ENCODE measurements around the gene MEGF10.
"Not testable (repeated sequence)": the region's sequence is repeated elsewhere in the genome, so short reads cannot be mapped to it uniquely, and the experiment has no call there.

MEGF10 gene

DNA sequence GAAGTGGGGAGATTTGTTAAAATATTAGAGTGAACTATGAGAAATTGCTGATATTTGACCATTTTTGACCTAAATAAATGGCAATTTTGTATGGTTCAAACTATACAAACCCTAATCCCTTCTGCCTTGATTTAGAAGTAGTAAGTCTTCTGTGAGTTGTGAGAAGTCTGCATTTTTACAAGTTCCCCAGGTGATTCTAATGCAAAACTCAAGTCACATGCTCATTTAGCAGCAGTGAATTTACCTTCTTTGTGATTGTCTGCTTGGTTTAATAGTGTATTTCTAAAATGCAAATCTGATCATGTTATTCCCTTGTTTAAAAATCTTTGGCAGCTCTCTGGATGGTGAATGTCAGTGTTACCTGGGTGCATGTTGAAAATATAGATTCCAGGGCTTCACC, 2.8 kb downstream of the MEGF10 start:
- TF ChIP-seq, protein P1, sequence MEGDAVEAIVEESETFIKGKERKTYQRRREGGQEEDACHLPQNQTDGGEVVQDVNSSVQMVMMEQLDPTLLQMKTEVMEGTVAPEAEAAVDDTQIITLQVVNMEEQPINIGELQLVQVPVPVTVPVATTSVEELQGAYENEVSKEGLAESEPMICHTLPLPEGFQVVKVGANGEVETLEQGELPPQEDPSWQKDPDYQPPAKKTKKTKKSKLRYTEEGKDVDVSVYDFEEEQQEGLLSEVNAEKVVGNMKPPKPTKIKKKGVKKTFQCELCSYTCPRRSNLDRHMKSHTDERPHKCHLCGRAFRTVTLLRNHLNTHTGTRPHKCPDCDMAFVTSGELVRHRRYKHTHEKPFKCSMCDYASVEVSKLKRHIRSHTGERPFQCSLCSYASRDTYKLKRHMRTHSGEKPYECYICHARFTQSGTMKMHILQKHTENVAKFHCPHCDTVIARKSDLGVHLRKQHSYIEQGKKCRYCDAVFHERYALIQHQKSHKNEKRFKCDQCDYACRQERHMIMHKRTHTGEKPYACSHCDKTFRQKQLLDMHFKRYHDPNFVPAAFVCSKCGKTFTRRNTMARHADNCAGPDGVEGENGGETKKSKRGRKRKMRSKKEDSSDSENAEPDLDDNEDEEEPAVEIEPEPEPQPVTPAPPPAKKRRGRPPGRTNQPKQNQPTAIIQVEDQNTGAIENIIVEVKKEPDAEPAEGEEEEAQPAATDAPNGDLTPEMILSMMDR (conservative IDR thresholded peaks at IDR 0.05; ENCODE audit: low read depth, low read length), result no peak
- no peak overlapping the region for H3K4me3 ChIP-seq (ENCODE audit: low read depth, low read length)

DNA sequence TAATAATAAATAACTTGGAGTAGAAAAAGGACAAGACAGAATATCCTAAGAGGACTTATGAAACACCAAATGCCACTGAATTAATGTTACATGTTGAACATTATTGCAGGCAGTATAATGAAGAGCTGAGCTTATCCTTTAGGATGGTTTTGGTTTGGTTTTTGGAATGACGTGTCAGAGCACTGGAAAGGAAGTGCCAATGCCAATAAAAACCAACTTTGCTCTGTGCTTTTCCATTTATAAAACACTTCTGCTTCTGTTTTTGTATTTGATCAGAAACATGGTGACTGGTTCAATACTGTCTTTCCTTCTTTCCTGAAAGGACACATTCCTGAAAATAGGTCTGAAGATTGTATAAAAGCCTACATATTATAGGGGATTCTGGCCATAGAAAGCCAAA, 4.2 kb downstream of the MEGF10 start:
- TF ChIP-seq, protein P1 (conservative IDR thresholded peaks at IDR 0.05; ENCODE audit: low read depth, low read length), result no peak
- no peak overlapping the region for H3K4me3 ChIP-seq (ENCODE audit: low read depth, low read length)
- no peak for DNase-seq (ENCODE audit: low read depth)

More for the DNA sequence above, 2.8 kb downstream of the MEGF10 start:
- DNase-seq (ENCODE audit: low read depth), result no peak

DNA sequence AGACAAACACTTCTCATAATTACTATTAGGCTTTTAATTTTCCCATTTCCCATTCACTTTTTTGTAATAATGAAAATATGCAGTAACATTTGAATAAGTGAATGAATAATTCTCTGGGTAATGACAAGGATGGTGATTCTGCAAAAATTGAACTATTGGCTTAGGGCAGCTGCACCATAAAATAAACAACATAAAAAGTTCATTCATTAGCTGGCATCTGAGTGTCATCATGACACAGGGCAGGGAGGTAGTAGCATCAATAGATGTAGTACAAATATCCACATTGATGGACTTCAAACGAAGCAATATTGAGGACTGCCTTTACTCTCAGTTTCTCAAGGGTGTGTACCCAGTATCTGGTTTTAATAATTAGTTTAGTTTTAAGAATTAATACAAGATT, 4.9 kb downstream of the MEGF10 start:
- no peak for DNase-seq (ENCODE audit: low read depth)
- TF ChIP-seq, protein P1 (conservative IDR thresholded peaks at IDR 0.05; ENCODE audit: low read depth, low read length), result no peak
- H3K4me3 ChIP-seq (ENCODE audit: low read depth, low read length), result no peak overlapping the region

DNA sequence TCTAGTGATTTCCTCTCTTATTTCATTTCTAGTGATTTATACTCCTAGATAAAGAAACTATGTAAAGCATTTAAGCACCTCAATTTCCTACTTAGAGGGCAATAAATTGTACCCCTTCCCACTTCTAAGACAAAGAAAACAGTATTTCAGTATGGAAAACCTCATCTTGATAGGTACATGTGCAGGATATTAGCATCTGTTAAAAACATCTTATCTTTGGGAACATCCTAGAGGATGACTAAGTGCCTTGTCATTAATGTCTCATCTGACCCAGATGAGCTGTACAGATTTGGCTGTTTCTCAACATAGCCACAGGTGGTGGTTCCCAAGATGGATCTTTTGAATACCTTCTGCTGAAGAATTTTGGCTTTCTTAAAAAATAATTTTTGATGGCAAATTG, 5.7 kb downstream of the MEGF10 start:
- peak; percentile 83 for DNase-seq (ENCODE audit: low read depth)
- TF ChIP-seq, protein P1 (conservative IDR thresholded peaks at IDR 0.05; ENCODE audit: low read depth, low read length), result no peak
- H3K4me3 ChIP-seq (ENCODE audit: low read depth, low read length), result no peak overlapping the region

DNA sequence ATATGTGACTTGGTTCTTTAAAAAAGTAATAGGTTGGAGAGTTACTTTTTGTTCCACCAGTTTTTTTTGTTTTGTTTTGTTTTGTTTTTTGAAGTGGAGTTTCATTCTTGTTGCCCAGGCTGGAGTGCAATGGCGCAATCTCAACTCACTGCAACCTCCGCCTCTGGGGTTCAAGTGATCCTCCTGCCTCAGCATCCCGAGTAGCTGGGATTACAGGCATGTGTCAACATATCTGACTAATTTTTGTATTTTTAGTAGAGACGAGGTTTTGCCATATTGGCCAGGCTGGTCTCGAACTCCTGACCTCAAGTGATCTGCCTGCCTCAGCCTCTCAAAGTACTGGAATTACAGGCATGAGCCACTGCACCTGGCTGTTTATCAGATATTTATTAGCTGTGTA, 6.3 kb downstream of the MEGF10 start:
- DNase-seq (ENCODE audit: low read depth), result peak; percentile 14
- not testable (repeated sequence) for H3K4me3 ChIP-seq (ENCODE audit: low read depth, low read length)

DNA sequence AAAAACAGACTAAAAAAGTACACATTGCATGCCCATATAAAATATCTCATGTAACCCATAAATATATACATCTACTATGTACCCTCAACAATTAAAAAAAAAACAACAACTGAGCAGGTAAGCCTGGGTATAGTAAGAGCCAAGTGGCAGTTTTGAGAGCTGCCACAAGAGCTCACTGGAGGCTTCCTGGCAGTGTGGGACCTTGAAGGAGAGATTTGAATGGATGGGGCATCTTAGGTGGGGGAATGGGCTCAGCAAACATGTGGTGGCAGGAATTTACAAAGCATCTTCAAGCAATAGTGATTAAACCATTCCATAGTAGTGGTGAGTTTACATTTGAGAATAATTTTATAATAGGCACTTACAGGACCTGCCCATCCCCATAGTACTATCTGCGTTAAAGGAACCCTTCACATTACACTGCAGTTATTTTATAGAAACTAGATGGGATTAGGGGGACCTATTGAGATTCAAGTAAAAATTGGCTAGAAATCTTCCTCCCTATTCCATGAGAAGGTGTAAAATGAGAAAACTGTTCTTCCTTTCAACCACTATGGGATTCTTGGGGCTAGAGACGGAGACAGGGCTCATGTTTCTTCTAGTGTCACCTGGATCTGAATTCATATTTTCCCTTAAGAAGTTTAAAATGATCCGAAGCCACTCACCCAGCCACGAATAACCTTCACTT, 6.9 kb downstream of the MEGF10 start:
- no peak overlapping the region for H3K4me3 ChIP-seq (ENCODE audit: low read depth, low read length)
- no peak for DNase-seq (ENCODE audit: low read depth)
- TF ChIP-seq, protein P1 (conservative IDR thresholded peaks at IDR 0.05; ENCODE audit: low read depth, low read length), result peak; percentile 9

DNA sequence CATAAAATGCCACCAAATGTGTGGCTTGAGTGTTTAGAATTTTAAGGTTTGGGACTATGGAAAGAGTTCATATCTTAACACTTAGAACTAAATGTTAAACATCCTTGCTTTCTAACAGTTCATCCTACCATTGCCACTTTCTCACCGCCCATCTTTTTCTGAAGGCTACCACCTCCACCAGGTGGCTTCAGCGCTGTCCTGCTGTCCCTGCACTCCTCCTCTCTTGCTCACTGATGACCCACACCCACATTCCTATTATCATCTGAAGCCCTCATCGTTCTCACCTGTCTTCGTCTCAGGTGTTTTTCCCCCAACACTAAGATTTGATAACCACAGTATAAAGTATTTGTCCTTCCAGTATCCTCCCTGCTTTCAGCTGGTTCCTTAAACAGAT, 7.4 kb downstream of the MEGF10 start:
- no peak for DNase-seq (ENCODE audit: low read depth)
- H3K4me3 ChIP-seq (ENCODE audit: low read depth, low read length), result no peak overlapping the region
- TF ChIP-seq, protein P1 (conservative IDR thresholded peaks at IDR 0.05; ENCODE audit: low read depth, low read length), result no peak

Measured in choroid plexus epithelial cell (primary cell).